M059J (cell line): Measurements from ENCODE around the gene LYRM7. TPM values are rescaled to one million over a fixed set of nuclear protein-coding genes. Genes with fewer than 3 reads are reported as not detected.

ENCODE experiments used
- total RNA-seq: library from RNA; depleted of rRNA; stranded (reverse); fragments of >200 nt; shearing (Covaris generic); gene quantifications from 2 replicates; pipeline ENCODE4 v1.2.3, GENCODE V29; 2014; rRNA removed

Gene LYRM7
- total RNA-seq, 1 experiment from 2014 or later: 4.2 TPM

Other genes with a start within 250 kb of the LYRM7 start
- gene HINT1, start 5.7 kb upstream of the LYRM7 start, total RNA-seq: 271 and 295 TPM in 2 replicates
- 22.0 and 31.1 TPM in 2 replicates for gene CDC42SE2, start 93.1 kb downstream of the LYRM7 start, total RNA-seq